Right kidney (tissue), 1 donor: Measurements from ENCODE around the gene CBFB.
A peak's percentile ranks its signal among the peaks of the same experiment; 100 is the strongest.

Experiments used
- DNase-seq: peaks from one replicate; pipeline ENCODE4 v3.0.0-alpha.2; 2016

The CBFB gene

DNA sequence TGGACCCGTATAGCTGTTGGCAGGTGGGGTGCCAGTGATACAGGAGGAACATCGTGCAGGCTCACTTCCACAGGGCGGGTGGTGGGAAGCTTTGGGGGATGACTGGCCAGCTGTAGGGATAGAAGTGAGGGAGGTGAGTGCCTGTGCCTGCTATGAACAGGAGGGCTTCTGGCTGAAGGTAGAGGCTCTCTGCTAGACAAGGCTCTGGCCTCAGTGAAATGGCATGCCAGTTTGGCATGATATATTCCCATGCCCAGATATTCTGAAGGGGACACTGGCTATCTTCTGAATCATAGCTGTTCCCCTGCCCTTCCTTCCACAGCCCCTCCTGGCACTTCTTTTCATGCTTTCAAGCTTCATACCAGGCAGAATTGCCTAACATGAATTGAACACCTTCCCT is 99.9 kb downstream of the CBFB start:
- no peak for DNase-seq

GRCh38 chr16:67129422-67129821 is 100.5 kb downstream of the CBFB start:
- DNase-seq = no peak

DNA sequence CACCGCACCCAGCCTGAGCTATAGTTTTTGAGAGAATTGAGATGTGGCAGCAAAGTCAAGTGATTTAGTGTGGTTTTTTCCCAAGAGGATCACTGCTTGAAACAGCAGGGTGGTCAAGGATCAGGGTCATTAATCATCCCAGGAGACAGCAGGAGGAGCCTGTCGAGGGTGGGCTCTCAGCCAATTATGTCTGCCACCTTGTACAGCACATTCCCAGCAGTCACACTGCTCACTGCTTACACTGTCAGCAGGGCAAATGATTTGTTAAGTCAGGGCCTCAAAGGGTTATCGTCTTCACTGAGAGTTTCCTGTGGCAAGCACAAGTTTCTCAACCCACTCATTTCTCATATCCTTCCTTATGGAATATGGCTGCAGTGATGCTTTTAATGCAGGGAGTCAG is 108.7 kb downstream of the CBFB start:
- no peak for DNase-seq

DNA sequence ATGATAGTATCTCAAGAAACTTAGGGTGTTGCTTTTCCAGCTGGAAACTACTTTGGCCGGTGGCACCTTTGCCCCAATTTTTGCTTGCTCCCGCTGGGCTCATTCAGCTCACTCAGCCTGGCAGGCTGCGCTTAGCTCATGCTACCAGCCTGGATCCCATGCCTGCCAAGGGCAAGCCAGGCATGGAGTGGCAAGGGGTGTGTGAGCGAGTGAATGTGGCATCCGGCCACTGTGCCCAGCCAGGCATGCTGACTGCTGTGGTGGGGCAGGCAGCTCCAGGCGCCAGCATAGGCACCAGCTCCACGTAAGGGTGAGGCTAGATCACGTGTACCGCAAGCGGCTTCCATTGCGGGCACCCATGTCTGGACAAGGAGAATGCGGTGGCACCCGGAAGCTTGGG is 112.4 kb downstream of the CBFB start:
- DNase-seq = no peak

- DNase-seq = no peak
Observed at GRCh38 chr16:67142342-67142741, 113.4 kb downstream of the CBFB start.

- no peak for DNase-seq
Observed at GRCh38 chr16:67144943-67145342, 116.0 kb downstream of the CBFB start.

GRCh38 chr16:67145746-67146145 is 116.8 kb downstream of the CBFB start:
- DNase-seq = no peak

DNA sequence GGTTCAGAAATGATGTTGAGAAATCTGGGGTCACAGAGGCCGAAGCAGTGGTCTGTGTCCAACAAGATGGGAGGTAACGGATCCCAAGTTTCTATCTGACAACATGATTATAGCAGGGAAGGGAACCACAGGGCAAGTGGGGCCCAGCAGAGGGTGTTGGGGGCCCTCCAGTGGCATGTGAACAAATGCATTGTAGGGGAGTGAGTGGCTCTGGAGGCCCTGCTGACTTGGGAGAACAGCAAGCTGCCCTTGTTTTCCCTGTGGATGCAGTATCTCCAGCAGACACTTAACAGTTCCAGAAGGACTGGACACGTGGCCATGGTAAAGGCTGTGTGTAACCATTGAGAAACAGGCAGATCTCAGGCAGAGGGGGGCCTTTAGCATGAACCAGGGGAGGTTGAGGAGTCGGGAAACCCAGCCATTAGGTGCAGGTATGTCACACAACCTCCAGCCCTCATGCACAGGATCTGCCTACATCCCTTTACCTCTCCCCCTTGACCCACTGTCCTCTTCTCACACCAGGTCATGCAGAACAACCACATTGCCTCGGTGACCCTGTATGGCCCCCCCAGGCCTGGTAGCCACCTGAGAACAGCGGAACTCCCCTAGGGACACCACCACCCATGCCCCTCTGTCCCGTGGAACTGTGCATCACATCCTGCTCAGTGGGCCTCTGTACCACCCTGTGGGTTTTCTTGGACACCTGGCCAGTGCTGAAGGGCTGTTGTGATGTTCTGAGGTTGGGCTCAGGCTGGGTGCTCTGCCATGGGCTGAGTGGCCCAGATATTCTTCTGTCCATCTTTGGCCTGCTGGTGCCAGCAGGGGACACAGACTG is 117.8 kb downstream of the CBFB start:
- no peak for DNase-seq

DNA sequence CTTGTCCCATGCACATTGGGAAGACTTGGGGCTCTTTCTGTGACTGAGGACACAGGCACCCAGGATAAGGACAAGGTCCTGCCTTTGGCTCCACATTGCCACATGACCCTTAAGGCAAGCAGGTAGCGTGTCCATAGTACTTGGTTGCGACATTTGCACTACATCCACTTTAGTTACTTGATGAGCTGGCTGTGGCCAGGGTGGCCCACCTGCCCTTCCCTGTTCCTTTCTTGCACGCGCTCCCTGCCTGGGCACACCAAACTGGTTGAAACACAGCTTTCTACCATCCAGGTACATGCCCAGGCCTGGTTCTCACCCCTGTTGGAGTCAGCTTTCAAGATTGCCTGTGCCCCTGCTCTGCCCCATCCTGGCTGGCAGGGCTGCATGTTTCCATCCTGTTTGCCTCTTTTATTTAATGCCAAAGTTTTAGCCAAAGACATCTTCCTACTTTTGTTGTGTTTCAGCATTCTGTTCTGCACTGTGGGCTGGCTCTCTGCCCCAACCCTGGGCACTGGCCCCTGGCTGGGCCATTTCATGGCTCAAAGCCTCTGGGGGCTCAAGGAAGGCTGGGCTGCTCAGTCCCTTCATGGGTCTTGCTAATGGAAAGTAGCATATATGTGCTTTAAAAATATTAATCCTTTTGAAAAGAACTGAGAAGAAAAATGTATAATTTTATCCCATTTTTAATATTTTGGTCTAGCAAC is 118.6 kb downstream of the CBFB start:
- DNase-seq = no peak

GRCh38 chr16:67148221-67148620 is 119.3 kb downstream of the CBFB start:
- no peak for DNase-seq

DNA sequence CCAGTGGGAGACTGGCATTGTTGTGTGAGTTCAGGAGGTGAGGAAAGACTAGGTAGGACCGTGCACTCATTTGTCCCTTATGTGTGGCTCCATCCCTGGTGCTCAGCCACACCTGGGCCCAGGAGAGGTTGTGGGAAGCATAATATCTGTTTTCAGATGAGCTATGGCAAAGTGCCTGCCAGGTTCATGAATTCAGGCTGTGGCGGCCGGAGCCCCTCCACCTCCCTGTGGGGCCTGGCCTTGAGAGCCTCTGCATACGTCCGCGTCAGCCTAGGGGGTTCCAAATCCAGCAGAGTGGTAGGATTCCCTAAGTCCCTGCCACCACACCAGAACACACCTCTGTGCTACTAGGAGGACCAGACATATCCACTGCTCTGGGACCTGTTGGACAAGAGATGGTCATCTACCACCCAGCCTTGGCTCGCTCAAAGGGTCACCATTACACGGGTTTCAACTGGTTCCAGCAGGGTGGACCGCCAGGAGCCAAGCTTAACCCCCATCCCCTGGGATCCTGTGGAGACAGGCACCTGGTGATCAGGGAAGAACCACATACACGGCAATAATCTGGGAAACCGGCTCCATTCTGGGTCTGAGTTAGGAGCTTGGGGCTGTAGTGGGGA is 119.8 kb downstream of the CBFB start:
- no peak for DNase-seq

GRCh38 chr16:67149276-67150046 is 120.5 kb downstream of the CBFB start:
- peak; percentile 30 for DNase-seq

DNA sequence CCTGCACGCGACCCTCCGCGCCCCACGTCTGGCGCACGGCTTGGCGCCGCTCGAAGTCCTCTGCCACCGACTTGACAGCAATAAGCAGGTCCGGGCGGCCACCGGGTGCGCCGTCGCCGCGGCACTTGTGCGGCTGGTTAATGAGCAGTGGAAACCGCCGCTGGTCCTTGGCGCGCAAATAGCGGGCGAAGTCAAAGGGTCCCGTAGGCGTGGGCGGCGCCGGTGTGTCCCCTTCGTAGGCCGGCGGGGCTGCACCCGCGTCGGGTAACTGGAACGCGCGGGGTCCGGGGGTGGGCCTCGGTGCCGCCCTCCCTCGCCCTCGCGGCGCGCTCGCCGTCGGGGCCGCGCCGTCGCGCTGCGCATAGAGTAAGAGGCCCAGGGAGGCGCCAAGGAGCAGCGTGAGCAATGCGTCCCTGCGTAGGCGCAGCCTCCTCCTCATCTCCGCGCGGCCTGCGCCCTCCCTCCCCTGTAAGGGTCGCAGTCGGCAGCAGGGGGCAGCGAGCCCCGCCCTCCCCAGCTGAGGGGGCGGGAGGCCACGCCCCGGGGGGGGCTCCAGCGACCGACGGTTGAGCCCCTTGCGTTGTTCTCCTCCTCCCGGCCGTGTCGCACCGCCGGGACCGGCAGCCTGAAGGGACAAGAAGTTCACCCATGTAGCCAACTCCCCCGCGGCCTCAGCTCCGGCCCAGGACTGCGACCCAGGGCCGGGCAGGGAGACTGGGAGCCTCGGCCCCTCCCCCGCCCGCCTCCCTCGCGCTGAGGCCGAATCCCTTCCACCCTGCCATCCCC is 121.3 kb downstream of the CBFB start:
- peak; percentile 91 for DNase-seq
